Measurements from ENCODE around the gene TIMM22. TPM values are rescaled to one million over a fixed set of nuclear protein-coding genes. Genes with fewer than 3 reads are reported as not detected.

TIMM22 gene
- total and polyA plus RNA-seq, 10 donors, result 5.1 to 14.3 (median 11.0) TPM

DNA sequence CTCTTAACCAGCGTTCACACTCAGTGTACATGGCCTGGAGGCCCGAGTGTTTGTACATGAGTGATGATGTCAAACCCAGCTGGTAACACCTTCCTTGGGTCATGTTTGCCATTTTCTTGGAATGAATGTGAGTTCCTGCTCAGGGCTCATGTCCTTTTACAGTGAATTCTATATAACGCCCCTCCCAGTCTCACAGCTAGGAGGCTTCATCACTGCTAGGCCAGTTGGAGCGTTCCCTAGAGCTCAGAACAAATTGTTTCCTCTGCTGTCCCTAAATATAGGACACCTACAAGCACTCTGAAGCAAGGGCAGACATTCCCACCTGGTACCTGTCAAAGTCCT, 5.5 kb downstream of the TIMM22 start:
- Histone ChIP-seq H3K27me3 (replicated peaks in 1 of 7) (no peaks in the 10 kb centered on the region), H3K4me3 (no peak overlapping the region), H3K36me3 (peaks cover 0 to 84% (median 71%) of the 10 kb centered on the region in 6 donors), H3K27ac (peak overlapping the region in 4 of 8 donors; percentile 74 to 87 (median 78)), H3K9me3 (no peaks in the 10 kb centered on the region), H3K4me1 (peaks cover 24 to 94% (median 77%) of the 10 kb centered on the region in 6 donors)
- TF ChIP-seq POLR2A (IDR thresholded peaks at IDR 0.05) (no peak), POLR2AphosphoS5 (IDR thresholded peaks at IDR 0.05) (no peak)
- intact Hi-C loops (cut with DNase I; ENCODE audit: low total_unique reads), result loop anchor here (10.0 kb wide), 1 partner anchor 52 kb away; no protein-coding TSS in a partner anchor
- DNase-seq, result no peak
- WGBS, 5 donors, result 80 to 94% (median 87%) methylated on average over 4 of the region's 4 CpGs

- H3K4me3 ChIP-seq, result no peak overlapping the region
- no peak for DNase-seq
- 75 to 84% (median 76%) methylated on average over 19 of the region's 19 CpGs for whole genome bisulfite sequencing, 5 donors
- intact Hi-C loops (cut with DNase I; ENCODE audit: low total_unique reads), result loop anchor here (10.0 kb wide), 1 partner anchor 52 kb away; no protein-coding TSS in a partner anchor
- TF ChIP-seq, protein P1, sequence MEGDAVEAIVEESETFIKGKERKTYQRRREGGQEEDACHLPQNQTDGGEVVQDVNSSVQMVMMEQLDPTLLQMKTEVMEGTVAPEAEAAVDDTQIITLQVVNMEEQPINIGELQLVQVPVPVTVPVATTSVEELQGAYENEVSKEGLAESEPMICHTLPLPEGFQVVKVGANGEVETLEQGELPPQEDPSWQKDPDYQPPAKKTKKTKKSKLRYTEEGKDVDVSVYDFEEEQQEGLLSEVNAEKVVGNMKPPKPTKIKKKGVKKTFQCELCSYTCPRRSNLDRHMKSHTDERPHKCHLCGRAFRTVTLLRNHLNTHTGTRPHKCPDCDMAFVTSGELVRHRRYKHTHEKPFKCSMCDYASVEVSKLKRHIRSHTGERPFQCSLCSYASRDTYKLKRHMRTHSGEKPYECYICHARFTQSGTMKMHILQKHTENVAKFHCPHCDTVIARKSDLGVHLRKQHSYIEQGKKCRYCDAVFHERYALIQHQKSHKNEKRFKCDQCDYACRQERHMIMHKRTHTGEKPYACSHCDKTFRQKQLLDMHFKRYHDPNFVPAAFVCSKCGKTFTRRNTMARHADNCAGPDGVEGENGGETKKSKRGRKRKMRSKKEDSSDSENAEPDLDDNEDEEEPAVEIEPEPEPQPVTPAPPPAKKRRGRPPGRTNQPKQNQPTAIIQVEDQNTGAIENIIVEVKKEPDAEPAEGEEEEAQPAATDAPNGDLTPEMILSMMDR (IDR thresholded peaks at IDR 0.05 in 8 of 11, conservative IDR thresholded peaks at IDR 0.05 in 3 of 11), result no peak
- TF ChIP-seq POLR2A (IDR thresholded peaks at IDR 0.05) (no peak), POLR2AphosphoS5 (IDR thresholded peaks at IDR 0.05) (no peak)
- peaks cover 0 to 90% (median 76%) of the 10 kb centered on the region in 6 donors for H3K36me3 ChIP-seq
- peak overlapping the region in 5 of 8 donors; percentile 74 to 87 (median 79) for H3K27ac ChIP-seq
- H3K27me3 ChIP-seq (replicated peaks in 1 of 7), result no peaks in the 10 kb centered on the region
- peaks cover 19 to 94% (median 74%) of the 10 kb centered on the region in 6 donors for H3K4me1 ChIP-seq
- H3K9me3 ChIP-seq, result no peaks in the 10 kb centered on the region
These were observed 6.0 kb downstream of the TIMM22 start for GRCh38 chr17:1002771-1003555.

DNA sequence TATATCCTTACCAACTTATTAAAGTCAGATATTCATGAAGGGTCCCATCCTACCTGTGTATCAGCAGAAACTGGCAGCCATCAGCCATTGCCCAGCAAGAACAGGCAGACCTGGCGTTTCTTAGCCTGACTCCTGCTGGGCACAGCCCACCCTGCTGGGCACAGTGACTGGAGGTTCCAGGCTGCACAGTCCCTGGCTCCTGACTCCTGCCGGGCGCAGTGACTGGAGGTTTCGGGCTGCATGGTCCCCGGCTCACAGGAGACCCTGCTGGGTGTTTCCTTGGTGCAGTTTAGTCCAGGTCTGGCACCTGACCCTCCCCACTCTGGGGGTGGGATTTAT, 6.7 kb downstream of the TIMM22 start:
- H3K9me3 ChIP-seq, result no peaks in the 10 kb centered on the region
- peak overlapping the region; percentile 10 to 87 (median 76) for H3K27ac ChIP-seq
- peaks cover 0 to 95% (median 81%) of the 10 kb centered on the region in 6 donors for H3K36me3 ChIP-seq
- H3K4me3 ChIP-seq, result peak overlapping the region in 1 of 8 donors; percentile 19
- WGBS, 5 donors, result 66 to 91% (median 90%) methylated on average over 3 to 5 of the region's 5 CpGs
- DNase-seq, result peak; percentile 70
- H3K4me1 ChIP-seq, result peaks cover 12 to 90% (median 71%) of the 10 kb centered on the region in 6 donors
- intact Hi-C loops (cut with DNase I; ENCODE audit: low total_unique reads), result loop anchor here (10.0 kb wide), 1 partner anchor 51 kb away; no protein-coding TSS in a partner anchor
- H3K27me3 ChIP-seq (replicated peaks in 1 of 7), result no peaks in the 10 kb centered on the region
- TF ChIP-seq, protein P1 (IDR thresholded peaks at IDR 0.05 in 8 of 11, conservative IDR thresholded peaks at IDR 0.05 in 3 of 11), result no peak
- TF ChIP-seq POLR2AphosphoS5 (IDR thresholded peaks at IDR 0.05) (no peak), POLR2A (IDR thresholded peaks at IDR 0.05) (no peak)

GRCh38 chr17:1003972-1004768, 7.2 kb downstream of the TIMM22 start:
- TF ChIP-seq POLR2AphosphoS5 (IDR thresholded peaks at IDR 0.05), result peak; percentile 53 to 70 (median 58)
- TF ChIP-seq, protein P1 (IDR thresholded peaks at IDR 0.05 in 8 of 11, conservative IDR thresholded peaks at IDR 0.05 in 3 of 11), result no peak
- no peaks in the 10 kb centered on the region for H3K27me3 ChIP-seq (replicated peaks in 1 of 7)
- H3K36me3 ChIP-seq, result peaks cover 0 to 98% (median 83%) of the 10 kb centered on the region in 6 donors
- intact Hi-C loops (cut with DNase I; ENCODE audit: low total_unique reads), result loop anchor here (10.0 kb wide), 1 partner anchor 51 kb away; no protein-coding TSS in a partner anchor
- H3K4me3 ChIP-seq, result peak overlapping the region in 1 of 8 donors; percentile 19
- 69 to 75% (median 71%) methylated on average over 18 to 30 of the region's 30 CpGs for WGBS, 5 donors
- peak overlapping the region; percentile 15 to 87 (median 76) for H3K27ac ChIP-seq
- H3K4me1 ChIP-seq, result peaks cover 11 to 85% (median 65%) of the 10 kb centered on the region in 6 donors
- no peaks in the 10 kb centered on the region for H3K9me3 ChIP-seq
- peak; percentile 72 for DNase-seq
